GM21619 (cell line): ENCODE data around the gene FOXL2NB.

Source experiments
- ATAC-seq: cut with Tn5 transposase; IDR thresholded peaks from one replicate; pipeline ENCODE4 v1.9.1; 2021; ENCODE audit not compliant: unreplicated experiment

The FOXL2NB gene

GRCh38 chr3:138928727-138929372, 18.2 kb upstream of the FOXL2NB start:
- ATAC-seq, result no peak

- ATAC-seq, result no peak
Measured at GRCh38 chr3:138933068-138933668, 13.8 kb upstream of the FOXL2NB start.

DNA sequence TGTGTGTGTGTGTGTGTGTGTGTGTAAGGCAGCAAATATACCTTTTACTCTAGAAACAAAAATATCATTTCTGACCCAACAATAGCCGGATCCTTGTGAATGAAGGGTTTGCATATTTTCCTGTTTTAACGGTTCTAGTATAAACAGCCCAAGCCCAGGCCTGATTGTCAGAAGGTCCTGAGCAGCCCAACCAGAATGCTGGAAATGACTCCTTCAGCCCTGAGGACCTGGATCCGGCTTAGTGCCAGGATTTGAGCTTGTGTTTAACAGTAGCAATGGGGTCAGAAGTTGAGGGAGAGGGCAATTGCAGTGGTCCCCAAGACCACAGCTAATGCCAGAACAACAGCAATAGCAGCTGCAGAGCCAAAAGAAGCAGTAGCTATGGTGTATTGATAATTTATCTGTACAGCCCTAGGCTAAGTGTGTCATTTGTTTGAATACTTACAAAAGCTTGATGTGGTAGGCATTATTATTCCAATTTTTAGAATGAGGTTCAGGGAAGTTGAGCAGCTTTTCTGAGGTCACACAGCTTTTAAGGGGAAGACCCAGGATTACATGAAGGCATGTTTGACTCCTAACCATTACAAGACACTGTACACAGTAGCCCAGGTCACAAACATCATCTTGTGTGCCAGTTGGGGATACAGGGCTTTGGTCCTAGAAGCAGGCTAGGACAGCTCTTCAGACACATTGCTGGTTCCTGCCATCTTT, 12.9 kb upstream of the FOXL2NB start:
- no peak for ATAC-seq

DNA sequence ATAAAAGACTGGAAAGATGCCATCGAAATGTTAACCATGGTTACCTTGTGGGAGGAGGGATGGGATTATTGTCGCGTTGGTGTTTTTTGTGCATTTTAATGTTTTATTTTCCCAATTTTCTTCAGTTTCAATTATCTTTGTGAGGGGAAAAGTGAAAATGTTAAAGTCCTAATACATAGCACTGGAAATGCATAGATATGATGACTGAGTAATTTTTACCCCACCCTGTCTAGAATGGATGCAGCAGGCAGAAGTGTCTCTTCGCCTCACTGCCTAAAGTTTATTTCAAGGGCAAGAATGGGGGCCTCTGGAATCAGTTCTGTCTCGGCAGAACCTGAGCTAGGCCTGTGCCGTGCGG, 11.5 kb upstream of the FOXL2NB start:
- ATAC-seq, result no peak

GRCh38 chr3:138935863-138936740, 10.9 kb upstream of the FOXL2NB start:
- no peak for ATAC-seq

DNA sequence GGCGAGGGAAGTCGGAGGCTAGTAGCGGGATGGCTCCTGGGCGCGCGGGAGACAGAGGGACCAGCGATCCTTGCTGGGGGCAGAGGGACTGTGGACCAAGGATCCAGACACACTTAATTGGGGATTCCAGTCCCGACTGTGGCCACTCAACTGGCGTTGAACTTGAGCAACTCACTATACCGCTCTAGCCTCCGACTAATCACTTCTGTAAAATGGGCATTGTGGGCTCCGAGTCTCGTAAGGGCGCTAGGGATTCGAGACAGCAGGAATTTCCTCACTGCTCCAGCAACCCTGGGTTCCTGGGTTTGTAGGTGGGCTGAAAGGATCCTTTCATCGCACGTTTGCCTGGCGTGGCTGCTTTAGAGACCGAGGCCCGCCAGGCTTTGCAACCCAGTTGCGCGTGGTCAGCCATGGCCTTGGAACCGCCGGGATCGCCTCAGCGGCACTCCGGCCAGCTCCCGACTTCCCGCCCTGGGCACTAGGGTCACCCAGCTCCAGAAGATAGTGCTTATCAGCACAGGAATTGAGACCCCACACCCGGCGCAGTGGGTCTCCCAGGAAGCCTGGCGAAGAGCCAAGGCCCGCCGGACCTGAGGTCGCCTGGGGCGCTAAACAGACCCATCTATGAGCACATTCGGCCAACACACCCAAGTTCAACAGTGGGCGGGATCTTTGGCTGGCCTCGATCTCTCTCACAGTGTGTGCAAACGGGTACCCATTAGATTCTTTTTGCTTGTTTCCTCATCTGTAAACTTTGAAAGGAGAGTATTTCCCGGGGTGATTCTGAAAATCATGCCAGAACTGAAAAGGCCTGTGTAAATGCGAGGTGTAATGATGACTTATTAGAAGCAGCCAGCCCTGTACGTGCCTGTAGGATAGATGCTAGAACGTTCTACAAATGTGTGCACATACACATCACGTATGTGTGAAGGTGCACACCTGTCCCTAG, 10.0 kb upstream of the FOXL2NB start:
- no peak for ATAC-seq

GRCh38 chr3:138937690-138938055, 9.3 kb upstream of the FOXL2NB start:
- ATAC-seq, result no peak

DNA sequence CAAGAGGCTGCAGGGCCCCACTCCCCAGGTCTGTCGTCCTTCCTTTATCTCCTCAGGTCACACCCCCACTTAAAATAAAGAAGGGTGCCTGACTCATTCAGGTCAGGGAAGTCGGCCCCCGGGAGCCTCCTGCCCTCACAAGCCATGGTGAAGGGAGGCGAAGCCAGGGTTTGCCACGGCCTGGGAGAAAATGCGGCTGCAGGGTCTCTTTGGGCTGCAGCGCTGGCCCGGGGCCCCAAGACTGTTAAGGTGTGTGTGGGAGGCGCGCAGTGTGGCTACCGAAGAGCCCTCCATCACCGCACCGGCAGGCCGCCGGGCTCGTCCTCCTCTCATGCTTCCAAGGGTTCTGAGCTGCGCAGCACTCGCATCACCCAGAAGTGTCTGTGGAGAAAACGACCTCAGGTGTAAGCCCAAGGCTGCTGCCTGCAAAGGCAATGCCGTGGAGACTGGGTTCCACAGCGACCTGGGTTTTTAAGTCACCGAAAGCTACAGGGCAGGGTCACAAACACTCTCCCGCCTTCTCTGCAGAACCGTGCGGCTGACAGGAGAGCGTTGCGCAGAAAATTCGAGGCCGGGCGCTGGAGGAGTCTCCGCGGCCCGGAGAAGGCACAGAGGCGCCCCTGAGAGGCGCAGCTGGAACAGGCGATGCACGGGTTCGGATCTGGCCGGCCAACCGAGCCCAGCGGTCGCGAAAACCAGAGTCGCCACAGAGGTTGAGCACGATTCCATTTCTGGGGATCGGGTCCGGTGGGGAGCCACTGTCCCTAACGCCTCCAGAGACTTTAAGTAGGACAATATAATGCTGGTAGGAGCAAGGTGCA, 8.8 kb upstream of the FOXL2NB start:
- ATAC-seq, result no peak

- ATAC-seq, result no peak
Measured at GRCh38 chr3:138938877-138939560, 8.0 kb upstream of the FOXL2NB start.

DNA sequence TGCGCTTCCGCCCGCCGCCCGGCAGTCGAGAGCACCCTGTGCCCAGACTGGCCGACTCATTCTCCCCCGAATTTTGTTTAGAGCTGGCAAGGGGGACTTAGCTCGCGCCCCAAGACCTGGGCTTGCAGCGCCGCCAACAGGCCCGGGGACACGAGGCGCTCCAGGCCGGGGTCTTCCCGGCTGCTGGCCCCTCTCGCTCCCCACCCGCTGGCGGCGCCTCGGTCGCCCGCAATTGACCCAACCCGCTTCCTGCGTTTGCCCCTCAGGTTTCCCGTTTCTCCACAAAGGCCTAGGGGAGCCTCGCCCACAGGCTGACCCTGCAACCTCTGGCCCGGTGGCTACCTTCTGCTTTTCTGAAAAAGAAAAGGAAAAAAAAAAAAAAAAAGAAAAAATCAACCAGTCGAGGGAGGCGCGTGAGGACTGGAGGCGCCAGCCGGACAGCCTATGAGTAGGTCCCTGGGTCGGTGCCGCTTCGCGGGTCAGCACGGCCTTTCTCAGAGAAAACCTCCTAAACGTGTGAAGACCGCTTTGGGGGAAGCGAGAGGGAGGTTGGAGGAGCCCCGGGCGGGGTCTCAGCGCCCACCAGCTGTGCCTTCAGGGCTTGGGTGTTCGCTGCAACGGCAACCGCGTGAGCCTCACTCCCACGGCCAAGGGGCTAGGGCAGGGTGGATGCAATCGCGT, 7.3 kb upstream of the FOXL2NB start:
- no peak for ATAC-seq

GRCh38 chr3:138940446-138940845, 6.6 kb upstream of the FOXL2NB start:
- no peak for ATAC-seq

- ATAC-seq, result no peak
Measured at GRCh38 chr3:138941259-138941885, 5.6 kb upstream of the FOXL2NB start.

- ATAC-seq, result no peak
Measured at GRCh38 chr3:138942271-138942670, 4.7 kb upstream of the FOXL2NB start.

DNA sequence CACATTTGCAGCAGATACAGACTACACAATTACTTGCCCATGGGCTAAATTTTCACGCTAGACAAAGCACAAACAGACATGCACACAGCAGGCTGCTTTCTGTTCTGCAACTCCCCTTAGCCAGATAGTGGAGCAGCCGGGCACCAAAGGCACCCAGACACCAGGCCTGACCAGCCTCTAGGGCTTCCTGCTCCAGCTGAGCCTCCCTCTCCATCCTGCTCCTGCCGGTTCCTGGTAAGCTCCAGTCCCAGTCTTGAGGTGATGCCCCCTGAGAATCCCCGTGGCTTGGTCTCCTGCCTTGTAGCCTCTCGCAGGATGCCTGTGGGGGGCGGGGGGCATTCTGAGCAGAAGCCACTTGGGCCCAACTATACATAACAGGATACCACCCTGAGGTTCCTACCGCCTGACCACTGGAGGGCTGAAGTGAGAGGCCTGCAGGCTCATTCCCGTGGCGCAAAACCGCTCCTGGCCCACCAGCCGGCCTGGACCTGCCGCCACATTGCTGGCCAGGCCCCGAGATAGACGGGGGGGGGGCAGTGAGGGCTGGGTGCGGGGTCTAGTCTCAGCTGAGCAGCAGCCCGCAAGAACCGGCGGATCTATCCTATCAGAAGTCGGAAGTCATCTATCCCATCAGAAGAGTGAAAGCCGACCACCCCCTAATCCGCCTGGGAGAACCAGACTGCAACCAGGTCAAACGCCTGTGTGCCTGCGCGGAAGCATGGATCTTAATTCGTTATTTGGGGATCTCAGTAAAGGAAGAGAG, 4.0 kb upstream of the FOXL2NB start:
- no peak for ATAC-seq

DNA sequence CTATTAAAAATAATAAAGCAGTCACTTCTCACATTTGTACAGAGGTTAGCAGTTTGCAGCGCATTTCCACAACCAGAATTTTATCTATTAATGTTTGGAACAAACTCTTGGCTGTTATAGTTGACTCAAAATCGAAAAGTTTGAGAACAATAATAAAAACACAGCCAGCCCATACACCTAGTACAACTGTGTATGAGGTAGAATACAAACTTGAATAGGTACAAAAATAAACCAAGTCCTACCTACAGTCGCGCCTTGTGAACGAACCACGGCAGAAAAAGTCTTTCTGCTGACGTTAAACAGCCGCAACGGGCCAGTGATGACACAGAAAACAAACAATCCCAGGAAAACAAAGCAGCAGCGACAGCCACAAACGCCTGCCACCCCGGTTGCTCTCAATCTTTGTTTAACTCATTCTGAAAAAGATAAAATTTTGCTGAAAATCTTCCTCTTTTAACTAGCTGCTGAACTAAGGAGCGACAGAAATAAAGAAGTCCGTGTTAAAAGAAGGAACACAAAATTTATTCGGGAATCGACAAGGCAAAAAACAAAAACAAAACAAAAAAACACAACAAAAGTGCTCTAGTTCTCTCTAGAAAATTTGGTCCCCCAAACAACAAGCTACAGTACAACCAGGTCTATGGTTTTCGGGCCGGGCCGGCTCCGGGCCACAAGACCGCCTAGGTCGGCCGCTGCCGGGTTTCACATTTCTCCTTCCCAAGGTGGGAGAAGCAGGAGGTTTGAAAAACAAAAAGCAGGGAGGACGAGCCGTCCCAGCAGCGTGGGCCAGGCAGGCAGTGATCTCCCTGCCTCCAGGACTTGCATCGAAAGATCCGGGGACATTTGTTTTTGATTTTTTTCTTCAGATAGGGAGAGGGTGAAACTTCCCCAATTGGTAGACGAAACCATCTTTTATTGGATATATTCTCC, 3.0 kb upstream of the FOXL2NB start:
- ATAC-seq, result no peak

- ATAC-seq, result no peak
Measured at GRCh38 chr3:138944654-138944928, 2.4 kb upstream of the FOXL2NB start.
